Stimulated activated CD4-positive, alpha-beta T cell treated with anti-CD3 and anti-CD28 coated beads, Interleukin-15, amount 100 ng/mL, for 48 hours (primary cell): Measurements from ENCODE around the gene HTRA3.
A peak's percentile ranks its signal among the peaks of the same experiment; 100 is the strongest.

ENCODE experiments used
- DNase-seq, 2 donors: peaks; one replicate each; pipeline ENCODE4 v3.0.0-alpha.2; 2020; ENCODE audit warnings: low read depth in 2 of 2

The HTRA3 gene

DNA sequence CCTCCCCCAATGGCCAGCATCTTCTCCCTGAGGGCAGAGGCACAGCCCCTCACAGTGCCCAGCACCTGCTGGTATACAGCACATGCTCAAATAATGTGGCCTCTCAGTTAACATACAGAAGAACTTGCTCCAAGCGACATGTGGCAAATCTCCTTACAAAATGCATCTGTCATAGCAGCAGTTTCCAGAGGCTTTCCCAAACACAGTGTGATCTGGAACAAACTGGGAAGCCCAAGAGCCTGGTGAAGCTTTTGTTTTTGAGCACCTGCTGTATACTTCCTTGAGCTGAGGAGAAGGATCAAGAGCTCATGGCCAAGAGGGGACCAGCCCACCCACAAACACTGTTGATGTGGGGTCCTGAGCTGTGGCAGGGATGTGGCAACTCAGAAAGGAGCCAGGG lies 34.8 kb upstream of the HTRA3 start:
- DNase-seq: no peak

DNA sequence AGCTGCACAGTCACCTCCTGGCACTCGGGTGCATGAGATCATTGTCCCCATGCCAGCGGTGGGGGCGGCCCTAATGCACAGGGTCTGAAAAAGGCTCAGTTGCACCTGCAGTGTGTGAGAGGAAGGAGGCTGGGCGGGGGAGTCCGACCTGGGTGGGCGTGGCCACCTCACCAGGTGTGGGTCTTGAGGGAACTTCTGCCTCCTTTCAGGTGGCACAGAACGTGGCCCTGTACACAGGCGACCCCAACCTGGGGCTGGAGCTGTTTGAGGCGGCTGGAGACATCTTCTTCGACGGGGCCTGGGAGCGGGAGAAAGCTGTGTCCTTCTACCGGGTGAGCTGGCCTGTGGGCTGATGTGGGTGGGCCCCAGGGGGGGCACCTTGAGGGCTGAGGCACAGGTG lies 34.3 kb upstream of the HTRA3 start:
- DNase-seq: no peak

DNA sequence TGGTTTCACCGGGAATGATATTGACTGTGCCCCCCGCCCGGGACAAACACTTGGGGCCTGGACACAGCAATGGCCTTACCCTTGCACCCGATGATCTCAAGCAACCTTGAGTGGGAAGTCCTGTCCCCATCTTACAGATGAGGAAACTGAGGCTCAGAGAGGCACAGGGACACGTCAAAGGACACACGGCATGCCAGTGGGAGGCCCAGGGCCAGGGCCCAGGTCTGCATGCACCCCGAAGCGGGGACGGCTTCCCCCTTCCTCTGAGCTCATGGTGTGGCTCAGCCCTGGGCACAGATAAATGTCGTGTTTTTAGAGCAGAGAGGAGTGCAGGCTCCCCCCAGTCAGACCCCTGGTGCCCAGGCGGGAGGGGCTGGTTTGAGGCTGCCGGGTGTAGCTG lies 33.9 kb upstream of the HTRA3 start:
- no peak for DNase-seq

DNA sequence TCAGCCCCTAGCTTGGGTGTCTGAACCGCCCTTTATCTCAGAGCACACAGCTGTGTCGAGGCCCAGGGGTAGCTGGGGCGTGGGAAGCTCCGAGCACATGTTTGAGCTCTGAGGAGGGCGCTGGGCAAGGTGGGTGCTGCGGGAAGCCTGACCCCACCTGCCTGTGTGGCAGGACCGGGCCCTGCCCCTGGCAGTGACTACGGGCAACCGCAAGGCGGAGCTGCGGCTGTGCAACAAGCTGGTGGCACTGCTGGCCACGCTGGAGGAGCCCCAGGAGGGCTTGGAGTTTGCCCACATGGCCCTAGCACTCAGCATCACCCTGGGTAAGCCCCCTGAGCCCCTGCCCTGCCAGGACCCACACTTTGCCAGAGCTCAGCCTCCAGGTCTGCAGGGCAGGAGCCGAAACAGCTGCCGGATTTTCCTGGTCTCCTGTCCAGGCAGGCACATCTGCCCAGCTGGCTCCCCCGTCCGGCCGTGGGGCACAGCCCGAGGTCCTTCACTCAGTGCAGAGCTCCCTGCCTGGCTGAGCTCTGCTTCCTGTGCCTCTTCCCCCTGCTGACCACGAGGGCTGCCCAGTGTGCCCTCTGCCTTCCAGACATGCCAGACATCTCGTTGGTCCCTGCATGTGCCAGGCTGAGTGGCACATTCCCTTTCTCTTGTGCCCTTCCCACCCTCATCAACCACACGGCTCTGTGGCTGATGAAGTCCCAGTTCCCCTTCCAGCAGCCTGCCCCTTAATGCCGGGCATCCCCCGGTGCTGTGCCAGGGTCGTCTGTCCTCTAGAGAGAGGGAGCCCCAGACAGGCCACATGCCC lies 33.2 kb upstream of the HTRA3 start:
- no peak for DNase-seq

DNA sequence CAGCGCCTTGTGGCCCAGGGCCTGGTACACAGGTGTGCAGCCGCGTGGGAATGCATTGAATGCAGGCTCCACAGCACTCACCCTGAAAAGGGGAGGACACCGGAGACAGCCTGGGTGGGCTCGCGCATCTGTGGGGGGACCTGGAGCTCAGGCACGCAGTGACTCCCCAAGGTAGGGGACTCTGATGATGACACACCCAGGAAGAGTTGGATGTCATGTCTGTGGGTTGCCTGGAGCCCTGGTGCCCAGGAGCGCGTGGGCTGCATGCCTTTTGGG lies 32.7 kb upstream of the HTRA3 start:
- DNase-seq: no peak

DNA sequence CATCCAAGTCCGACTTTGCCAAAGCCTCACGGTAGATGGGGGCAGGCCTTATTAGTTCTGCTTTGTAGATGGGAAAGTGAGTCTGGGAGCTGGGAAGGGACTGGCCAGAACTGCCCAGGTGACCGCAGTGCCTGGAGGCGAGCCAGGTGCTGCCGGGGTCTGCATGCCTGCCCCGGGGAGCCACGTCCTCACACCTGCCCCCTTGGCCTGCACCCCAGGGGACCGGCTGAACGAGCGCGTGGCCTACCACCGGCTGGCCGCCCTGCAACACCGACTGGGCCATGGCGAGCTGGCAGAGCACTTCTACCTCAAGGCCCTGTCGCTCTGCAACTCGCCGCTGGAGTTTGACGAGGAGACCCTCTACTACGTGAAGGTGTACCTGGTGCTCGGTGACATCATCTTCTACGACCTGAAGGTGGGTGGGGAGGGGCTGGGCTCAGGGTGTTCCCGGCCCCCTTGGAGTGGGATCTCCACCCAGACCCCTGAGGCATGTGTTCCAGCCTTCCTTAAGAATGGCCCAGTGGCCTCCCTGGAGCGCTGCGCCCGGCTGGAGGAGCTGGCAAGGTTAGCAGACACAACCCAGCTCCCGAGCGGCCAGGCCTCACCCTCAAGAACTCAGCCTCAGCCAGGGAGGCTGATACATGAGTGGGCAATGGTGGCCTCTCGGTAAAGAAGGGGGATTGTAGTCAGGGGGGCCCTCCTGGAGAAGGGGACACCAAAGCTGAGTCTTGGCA lies 32.1 kb upstream of the HTRA3 start:
- no peak for DNase-seq

DNA sequence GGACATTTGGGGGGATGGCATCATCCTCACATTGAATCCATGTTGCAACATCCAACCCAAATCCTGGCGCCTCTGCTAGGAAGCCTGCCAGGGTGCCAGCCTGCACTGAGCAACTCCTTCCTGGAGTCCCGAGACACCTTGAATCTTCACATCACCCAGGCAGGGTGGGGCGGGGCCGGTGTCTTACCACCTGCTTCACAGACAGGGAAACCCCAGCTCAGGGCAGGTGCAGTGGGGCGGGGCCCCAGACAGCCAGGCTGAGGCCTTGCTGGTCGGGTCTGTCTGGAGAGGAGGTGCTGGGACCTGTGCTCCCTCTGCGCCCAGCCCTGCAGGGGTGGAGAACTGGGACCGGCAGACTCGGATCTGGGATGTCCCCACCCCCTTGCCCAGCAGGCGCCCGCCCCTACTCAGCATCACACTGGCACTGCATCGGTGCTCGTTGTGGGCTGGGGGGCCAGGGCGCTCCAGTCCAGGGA lies 31.5 kb upstream of the HTRA3 start:
- DNase-seq: no peak

DNA sequence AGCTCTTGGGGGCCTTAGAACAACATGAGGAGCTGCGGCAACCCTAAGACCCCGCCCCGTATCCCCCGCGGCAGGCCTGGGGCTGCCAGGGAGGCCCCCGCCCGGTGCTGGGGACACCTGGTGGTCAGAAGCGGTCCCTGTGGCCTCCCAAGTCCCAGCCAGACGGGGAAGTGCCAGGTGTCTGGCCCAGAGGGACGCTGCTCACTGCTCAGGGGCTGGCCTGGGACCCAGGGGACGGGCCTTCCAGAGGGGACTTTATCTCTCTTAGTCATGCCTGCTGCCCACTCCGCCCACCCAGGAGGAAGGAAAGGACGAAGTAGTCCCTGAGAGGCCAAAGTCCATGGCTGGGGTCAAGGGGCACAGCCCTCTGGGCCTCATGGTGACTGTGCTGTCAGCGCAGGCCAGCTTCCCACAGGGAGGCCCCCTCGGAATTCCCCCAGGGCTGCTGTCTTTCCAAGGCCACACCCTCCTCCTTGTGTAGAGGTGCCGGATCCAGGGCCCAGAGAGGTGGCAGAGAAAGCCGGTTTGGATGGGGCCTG lies 31.0 kb upstream of the HTRA3 start:
- DNase-seq: no peak

DNA sequence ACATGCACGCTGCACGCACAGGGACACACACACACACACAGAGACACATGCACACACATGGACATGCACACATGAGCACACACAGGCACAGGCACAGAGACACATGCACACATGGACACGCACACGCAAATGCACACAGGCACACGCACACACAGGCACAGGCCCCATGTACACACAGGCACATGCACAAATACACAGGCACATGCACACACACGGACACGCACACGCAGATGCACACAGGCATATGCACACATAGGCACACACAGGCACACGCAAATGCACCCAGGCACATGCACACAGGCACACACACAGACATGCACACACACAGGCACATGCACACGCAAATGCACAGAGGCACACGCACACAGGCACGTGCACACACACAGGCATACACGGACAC lies 30.3 kb upstream of the HTRA3 start:
- DNase-seq: no peak

DNA sequence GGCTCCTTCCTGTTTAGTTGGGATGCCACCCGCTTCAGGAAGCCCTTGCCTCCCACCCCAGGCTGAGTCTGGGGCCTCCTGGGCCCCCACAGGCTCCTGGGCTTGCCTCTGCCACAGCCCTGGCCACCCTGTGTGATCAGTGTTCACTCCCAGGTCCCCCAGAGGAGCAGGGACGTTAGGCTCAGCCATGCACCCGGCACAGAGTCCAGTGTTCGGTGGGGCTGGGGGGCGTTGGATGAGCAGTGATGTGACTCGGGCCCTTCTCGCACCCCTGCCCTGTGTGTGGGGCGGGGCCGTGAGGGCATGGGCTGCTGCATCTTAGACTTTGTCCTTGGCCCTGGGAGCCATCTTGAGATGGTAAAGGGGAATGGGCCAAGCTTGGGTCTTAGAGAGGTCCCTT lies 29.9 kb upstream of the HTRA3 start:
- no peak for DNase-seq

DNA sequence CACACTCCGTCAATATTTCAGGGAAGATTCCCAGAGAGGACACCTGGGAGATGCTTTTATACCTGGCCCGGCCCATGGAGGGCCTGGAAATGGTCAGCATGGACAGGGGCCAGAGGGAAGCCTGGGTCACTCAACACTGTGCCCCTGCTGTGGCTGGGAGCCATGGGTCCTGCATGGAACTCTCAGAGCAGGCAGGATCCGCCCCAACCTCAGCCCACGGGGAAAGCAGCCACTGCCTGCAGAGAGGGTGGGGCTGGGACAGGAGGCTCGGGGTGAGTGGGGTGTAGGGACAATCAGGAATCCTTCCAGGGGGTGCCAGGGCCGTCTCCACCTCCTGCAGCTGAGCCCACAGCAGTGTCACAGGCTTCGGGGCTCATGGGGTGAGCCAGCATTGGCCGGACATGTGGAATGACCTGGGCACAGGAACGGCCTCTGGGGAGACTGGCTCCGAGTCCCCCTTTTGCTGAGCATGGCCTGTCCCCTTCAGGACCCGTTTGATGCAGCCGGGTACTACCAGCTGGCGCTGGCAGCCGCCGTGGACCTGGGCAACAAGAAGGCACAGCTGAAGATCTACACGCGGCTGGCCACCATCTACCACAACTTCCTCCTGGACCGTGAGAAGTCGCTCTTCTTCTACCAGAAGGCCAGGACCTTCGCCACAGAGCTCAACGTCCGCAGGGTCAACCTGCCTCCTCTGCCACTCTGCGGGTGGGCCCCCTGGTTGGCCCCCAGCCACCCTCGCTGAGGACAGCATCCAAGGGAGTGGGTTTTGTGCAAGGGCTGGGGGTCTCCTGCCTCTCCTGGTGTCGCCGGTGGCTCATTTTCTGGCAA lies 29.1 kb upstream of the HTRA3 start:
- DNase-seq: no peak

DNA sequence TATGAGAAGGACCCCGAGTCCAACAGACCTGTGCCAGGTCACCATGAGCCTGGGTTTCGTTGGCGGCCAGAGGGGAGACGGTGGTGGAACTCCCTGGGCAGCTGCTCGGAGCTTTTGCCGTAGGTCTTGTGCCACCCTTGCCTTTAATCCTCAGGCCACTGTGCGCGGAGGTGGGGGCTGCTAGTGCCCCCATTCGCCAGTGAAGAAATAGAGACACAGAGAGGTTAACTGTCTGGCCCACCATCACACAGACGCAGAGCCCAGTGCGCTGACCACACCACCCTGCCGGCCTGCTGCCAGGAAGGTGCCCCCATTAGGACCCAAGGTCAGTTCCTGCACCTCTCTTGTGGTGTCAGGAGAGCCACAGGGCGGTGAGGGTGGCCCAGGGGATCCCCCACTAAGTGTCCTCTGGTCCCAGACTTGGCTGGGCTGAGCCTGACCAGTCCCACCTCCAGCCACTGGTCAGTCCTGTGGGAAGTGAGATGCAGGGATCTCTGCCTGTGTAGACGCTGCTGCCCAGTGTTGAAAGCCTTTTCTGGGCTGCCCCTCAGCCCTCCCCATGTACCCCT lies 28.3 kb upstream of the HTRA3 start:
- DNase-seq: no peak

DNA sequence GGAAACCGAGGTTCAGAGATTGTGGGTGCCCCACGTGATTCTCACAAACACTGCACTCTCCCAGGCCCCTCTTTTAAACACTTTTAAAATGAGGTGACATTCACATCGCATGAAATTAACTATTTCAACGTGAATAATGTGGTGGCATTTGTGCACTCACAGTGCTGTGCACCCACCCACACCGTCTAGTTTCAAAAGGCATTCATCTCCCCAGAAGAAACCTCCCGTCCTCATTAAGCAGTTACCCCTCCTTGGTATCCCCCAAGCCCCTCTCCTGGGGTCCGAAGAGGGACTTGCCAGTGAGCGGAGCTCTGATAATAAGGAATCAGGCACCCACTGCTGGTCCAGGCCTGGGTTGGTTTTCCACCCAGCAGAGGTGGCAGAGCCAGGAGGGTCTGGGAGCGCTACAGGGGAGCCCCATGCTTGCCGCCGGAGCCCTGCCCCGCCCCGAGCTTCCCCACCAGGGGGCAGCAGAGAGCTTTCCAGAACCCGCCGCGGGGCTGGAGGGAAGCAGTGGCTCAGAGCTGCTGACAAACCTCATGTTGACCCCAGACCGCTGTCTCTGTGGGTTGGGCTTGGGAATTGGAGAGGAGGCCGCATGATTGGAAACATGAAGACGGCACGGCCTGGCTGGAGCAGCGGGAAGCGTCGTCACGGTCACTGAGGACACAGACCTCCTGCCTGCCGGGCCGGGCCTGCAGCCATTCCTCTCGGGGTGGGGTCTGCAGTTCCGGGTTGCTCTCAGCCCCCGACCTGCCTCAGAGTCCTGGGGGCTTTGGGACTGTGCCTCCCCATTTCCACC lies 27.5 kb upstream of the HTRA3 start:
- peak; percentile 62 to 73 for DNase-seq

DNA sequence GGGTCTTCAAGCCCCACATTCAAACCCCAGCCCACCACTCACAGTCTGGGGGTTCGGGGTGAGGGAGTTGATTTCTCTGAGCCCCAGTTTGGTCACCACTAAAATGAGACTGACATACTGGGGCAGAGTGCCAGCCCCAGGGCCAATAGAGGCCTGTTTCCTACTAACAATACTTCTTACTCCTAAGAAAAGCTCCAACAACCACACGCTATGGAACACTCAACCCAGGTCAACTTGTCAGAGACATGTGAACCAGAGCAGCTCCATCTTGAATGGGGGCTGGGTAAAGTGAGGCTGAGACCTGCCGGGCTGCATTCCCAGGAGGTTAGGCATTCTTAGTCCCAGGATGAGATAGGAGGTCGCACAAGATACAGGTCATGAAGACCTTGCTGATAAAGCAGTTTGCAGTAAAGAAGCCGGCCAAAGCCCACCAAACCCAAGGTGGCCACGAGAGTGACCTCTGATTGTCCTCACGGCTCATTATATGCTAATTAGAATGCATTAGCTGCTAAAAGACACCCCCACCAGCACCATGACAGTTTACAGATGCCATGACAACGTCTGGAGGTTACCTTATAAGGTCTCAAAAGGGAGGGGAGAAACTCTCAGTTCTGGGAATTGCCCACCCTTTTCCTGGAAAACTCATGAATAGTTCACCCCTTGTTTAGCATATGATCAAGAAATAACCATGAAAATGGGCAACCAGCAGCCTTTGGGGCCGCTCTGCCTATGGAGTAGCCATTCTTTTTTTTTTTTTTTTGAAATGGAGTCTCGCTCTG lies 26.6 kb upstream of the HTRA3 start:
- DNase-seq: no peak

DNA sequence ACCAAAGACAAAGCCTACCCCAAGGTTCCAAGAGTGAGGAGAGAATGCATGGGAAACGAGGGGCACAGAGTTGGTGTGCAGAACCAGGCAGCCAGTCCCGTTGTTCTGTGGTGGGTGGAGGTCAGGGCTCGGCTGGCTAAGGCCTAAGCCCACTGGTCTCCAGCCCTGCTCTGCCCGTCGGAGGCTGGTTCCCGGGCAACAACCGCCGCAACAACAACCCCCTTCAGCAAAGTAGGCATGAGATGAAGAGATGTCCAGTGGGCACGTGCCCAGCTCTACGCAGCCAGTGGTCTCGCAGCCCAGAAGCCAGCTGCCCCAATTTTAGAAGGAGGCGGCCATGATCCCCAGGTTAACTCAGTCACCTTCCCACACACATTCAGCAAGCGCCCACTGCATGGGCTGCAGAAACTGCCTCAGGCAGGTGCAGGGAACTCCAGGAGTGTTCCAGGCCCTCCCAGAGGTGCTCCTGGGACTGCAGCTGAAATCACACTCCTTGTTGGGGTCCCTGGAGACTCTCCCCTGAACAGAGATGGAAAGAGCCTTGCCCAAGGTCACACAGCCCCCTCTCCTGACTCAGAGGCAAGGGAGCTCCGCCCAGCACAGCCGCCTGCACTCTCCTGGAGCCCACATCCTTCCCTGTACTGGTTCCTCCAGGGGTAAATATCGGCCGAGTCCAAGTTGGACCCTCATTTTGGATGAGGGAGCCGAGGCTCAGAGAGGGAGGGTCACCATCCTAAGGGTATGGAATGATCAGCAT lies 25.4 kb upstream of the HTRA3 start:
- DNase-seq: no peak

DNA sequence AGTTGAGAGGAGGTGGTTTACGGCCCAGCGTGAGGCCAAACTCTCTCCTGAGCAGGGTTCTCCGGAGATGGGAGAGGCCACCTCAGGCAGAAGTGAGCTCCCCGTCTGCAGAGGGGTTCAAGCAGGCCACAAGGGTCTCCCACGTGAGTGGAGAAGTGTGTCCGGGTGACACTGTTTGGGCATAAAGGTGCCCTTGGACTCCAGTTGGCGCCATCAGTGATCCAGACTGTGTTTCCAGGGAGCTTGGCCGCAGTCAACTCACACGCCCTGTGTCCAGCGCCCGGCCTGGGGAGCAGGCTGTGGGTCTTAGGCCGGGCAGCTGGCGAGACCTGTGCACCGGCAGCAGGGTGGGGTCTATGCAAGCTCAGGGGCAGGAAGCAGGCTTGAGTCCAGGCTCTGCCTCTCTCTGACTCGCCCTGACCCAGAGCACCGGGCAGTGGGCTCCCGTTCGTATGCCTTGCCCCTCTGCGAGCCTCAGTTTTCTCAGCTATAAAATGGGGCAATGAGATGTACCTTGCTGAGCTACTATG lies 24.6 kb upstream of the HTRA3 start:
- DNase-seq: no peak

DNA sequence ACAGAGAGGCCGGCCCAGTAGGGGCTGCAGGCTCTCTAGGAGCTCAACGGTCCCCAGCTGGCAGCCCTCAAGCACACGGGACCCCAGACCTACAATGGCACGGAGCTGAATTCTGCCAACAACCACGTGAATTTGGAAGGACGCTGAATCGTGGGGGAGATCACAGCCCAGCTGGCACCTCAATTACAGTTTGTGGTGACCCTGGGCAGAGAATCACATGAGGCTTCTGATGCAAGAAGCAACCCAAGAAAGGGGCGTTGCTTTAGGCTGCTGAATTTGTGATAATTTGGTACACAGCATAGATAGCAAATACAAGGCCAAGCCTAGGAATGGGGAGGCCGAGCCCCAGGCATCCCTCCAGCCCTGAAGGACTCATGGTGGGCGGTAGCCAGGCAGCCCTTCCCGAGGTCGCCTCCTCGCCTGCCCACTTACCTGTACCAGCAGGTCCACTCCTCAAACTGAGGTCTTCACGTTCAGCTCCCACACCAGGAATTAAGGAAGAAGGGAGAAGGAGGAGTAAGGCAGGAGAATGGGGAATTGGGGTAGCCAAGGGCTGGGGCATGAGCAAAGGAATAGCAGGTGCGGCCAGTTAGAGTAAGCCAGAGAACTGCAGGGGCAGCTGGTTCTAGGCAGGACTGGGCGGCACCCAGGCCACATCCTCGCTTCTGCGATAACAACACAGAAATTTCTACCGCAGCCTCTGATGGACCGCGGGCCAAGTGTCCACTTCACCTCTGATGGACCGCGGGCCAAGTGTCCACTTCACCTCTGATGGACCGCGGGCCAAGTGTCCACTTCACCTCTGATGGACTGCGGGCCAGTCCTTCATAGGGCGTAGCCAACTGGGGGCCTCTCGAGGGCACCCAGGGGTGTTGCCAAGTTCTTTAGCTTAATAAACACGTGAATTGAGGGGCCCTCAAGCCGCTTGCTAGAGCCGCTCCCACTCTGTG lies 23.4 kb upstream of the HTRA3 start:
- DNase-seq: no peak
